Activated CD8-positive, alpha-beta memory T cell treated with anti-CD3 and anti-CD28 coated beads for 48 hours (primary cell): ENCODE data around the gene LRRC57.

Experiments
- DNase-seq, 3 experiments: peaks; one replicate each; pipeline ENCODE4 v3.0.0-alpha.2; 2020; ENCODE audit warnings: low read depth in 2 of 3, low spot score in 2 of 3

The LRRC57 gene

GRCh38 chr15:42553554-42553953, 5.0 kb upstream of the LRRC57 start:
- no peak for DNase-seq

DNA sequence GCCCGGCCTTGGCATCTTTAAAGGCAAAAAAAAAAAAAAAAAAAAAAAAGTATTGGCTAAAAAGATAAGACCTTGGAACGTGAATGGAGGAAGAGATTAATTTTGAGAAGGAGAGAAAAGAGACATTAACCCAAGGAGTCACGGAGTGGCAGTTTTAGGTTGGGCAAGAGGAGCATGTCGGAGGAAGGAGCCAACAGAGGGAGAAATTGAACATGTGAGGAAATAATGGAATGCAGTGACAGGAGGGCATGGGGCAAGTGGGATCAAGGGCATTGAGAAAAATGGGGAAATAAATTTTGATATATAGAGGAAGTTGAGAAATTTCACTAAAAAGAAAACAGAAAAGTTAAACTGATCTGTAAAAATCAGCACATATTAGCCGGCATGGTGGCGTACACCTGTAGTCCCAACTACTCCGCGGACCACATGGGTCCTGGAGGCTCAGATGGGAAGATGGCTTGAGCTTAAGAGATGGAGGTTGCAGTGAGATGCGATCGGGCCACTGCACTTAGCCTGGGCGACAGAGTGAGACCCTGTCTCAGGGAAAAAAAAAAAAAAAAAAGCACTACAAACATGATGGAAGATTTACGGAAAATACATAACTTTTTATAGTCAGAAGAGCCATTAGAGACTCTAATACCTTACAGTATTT, 1.3 kb upstream of the LRRC57 start:
- DNase-seq, result no peak

DNA sequence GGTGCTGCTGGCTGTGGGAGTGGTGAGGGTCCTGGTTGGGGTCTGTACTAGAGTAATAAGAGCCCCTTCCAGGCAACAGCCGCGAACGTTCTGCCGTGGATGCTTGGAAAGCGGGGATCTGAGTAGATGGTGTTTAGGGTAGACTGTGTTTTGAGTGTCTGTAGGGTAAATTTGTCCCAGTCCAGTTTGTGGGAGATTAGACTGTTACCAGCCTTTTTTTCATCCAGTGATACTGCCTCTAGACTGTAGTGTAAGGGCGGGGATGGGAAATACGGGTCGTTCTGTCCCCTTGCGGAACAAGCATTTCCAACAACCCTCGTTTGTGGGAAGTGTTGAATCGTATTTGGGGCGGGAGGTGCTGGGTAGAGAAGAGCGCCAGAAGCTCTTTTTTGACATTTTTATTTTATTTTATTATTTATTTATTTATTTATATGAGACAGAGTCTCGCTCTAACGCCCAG, 469 bp upstream of the LRRC57 start:
- DNase-seq, result no peak

- no peak for DNase-seq
These were observed 710 bp downstream of the LRRC57 start for GRCh38 chr15:42547918-42548248.

DNA sequence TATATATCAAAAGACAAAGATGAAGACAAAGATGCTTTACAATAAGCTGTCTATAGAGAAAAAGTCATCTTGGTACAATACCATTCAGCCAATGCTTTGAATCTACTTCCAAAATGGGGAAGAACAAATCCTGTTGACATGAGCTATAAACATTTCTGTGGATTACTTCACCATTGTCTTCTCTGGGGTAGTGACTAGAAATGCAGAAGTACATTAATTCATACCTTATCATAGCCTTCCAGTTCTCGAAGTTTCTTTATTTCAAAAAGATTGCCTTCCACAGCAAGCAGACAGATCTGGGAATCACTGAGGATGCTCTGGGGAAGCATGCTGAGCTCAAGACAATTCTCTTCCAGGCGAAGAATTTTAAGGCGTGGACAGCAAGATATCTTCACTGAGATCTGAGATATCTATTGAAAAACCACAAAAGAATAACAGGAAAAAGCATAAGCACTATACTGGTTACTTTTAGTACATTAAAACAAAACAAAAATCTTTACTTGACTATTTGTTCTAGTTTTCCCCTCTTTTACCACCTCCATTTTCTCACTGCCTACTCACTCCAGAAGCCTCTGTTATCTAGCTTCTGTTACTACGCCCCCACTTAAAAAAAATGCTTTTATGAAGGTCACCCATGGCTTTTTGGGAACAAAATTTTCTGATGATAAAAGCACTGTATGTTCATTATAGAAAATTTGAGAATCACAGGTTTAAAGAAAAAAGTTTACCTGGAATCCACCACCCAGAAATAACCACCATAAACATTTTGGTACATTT, 3.6 kb downstream of the LRRC57 start:
- no peak for DNase-seq

DNA sequence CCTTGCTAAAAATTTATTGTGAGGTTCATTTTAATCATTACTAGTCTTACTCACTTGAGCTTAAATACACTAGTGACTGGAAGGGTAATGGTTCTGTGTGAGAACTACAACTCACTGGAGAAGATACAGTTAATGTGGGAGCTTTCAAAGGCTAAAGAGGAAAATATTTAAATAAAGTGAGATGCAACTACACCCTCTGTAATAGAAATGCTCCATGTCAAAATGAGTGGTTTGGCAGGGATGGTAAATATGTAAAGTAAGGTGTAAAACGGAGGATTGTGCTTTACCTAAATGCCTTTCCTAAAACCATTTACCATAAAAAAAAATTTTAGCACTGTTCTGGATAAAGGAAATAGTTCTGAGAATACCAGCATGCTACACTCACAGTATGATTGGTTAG, 15.3 kb downstream of the LRRC57 start:
- DNase-seq, result no peak

DNA sequence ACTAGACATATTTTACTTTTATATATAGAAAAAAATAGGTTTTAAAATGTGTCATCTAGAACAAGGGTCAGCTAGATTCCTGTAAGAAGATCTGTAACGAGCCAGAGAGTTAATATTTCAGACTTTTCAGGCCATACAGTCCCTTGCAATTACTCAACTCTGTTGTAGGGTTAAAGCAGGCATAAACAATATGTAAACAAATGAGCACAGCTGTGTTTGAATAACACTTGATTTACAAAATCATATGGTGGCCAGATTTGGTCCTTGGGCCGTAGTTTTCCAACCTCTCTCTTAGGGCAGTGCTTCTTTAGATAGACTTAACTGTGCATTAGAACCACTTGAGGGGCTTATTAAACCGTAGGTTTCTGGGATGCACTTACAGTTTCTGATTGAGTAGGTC, 19.6 kb downstream of the LRRC57 start:
- DNase-seq, result no peak

- DNase-seq, result no peak
These were observed 25.3 kb downstream of the LRRC57 start for GRCh38 chr15:42523331-42523730.

DNA sequence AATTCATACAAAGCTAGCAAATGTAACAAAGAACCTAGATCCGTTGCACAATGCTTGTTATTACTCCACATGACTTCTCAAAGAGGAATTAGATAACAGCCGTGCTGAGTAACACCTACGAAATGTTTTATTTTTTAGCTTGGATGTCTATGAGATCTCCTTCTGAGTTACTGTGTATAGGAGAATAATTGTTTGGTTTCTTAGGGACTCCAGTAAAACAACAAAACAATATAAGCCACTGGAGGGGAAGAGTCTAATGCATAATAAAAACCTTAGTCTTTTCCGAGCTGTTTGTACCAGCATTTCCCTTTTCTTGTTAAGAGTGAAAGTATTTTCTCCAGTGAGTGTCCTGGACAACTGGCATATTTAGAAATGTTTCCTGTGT, 37.6 kb downstream of the LRRC57 start:
- DNase-seq, result no peak

DNA sequence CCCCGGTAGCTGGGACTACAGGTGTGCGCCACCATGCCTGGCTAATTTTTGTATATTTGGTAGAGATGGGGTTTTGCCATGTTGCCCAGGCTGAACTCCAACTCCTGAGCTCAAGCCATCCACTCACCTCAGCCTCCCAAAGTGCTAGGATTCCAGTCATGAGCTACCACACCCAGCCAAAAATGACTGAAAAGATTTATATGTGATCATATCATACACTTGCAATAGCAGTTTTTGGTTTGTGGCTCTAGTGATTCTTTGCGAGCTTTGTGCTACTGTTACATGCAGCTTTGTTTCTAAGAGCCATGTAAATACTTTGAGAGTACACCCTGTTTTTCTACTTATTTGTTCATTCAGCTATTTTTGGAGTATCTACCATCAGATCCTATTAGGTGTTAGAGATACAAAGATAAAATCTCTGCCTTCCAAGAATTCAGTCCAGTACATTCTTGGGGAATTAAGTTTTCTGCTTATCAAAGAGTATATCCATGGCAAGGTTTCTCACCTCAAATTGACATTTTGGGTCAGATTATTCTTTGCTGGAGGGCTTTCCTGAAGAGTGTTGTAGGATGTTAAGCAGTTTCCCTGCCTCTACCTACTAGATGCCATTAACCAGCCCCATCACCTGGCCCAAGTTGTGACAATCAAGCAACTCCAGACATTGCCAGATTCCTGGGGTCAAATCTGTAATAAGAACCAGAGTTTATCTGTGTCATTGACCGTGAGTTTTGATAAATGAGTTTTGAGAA, 38.2 kb downstream of the LRRC57 start:
- no peak for DNase-seq

GRCh38 chr15:42508263-42508690, 40.3 kb downstream of the LRRC57 start:
- no peak for DNase-seq

- no peak for DNase-seq
These were observed 41.1 kb downstream of the LRRC57 start for GRCh38 chr15:42507514-42507913.

DNA sequence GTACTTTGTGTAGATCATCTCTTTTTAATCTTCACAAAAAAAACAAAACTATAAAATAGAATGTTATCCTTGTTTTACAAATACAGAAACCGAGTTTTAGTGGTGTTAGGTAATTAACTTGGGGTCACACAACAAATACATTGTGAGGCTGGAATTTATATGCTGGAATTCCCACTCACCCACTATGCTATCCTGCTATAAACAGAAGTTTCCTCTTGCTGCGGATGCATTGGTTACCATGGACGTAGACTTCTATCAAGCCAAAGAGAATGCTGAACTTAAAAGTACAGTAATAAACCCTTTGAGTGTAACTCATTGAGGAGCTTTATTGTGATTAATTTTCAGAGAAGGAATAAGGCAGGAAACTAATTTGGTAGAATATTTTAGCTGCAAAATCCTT, 44.0 kb downstream of the LRRC57 start:
- no peak for DNase-seq

DNA sequence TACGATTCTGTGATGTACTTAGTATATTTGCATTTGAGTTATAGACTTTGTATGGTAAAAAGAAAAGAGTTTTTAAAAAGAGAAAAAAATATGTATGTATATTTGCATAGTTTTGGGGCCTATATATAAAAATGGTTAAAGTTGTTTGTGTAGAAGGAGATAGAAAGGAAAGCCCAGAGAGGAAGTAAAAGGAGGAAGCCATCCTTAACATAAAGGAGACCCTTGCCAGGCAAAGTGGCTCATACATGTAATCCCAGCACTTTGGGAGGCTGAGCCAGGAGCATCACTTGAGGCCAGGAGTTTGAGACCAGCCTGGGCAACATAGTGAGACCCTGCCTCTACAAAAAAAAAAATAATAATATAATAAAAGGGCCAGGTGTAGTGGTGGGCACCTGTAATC, 44.8 kb downstream of the LRRC57 start:
- no peak for DNase-seq

DNA sequence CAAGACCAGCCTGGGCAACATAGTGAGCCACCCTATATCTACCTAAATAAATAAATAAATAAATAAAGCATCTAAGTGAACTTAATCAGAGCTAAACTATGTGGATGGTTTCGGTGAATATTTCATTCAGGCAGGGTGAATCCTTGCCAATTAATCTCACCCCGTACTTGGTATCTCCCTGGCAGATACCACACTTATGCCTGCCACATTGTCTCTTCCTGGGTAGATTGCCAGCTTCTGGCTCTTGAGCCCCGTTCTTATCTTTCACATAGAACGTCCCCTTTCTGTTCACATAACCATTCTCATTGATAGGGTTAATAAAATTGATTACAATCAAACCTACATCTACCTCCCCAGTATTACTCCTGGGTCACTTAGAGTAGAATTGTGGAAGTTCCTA, 46.1 kb downstream of the LRRC57 start:
- no peak for DNase-seq

GRCh38 chr15:42499858-42500609, 48.6 kb downstream of the LRRC57 start:
- no peak for DNase-seq

GRCh38 chr15:42498212-42499068, 50.2 kb downstream of the LRRC57 start:
- no peak for DNase-seq

GRCh38 chr15:42495361-42496212, 53.0 kb downstream of the LRRC57 start, which contains the start of gene SNAP23:
Gene SNAP23 (plus strand): TSS chr15:42495634. CDS start chr15:42511847, 16,213 bp downstream.
- DNase-seq, result peak; percentile 51 to 69 (median 67)

DNA sequence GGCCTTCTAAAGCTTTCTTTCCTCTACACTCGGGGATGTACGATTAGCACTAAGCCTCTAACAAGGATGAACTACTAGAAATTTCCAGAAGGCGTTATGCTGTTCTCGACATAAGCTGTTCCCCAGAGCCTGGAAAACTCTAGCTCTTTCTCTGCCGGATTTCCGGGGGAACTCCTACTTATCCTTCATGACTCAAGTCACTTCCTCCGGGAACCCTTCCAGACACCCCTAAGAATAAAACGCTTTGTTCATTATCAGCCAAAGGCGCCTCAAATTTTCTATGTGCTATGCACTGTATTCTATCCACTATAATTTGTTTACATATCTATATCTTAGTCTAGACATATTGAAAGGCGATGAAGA, 53.6 kb downstream of the LRRC57 start:
- no peak for DNase-seq

DNA sequence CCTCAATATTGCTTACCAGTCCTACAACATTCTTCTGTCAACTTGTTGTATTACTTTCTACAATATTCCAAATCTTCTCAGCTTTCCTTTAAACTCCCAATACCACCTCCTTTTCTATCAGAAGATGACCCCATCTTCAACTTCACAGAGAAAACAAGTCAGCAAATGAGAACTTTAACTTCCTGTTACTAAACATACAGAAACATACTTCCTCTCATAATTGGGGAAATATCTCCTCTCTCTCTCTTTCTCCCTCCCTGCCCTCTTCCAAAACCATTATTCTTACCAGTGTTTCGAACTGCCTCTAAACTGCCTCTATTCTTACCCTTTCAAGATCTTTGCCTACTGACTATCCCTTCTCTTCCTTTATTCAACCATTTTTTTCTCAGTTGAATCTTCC, 54.9 kb downstream of the LRRC57 start:
- DNase-seq, result no peak
